Activated CD8-positive, alpha-beta memory T cell treated with anti-CD3 and anti-CD28 coated beads, Interleukin-2, amount 50 U/mL, for 4 hours (primary cell): Measurements from ENCODE around the gene RFESD.
A peak's percentile ranks its signal among the peaks of the same experiment; 100 is the strongest.

Experiments used
- DNase-seq: peaks from one replicate; pipeline ENCODE4 v3.0.0-alpha.2; 2020

The RFESD gene

DNA sequence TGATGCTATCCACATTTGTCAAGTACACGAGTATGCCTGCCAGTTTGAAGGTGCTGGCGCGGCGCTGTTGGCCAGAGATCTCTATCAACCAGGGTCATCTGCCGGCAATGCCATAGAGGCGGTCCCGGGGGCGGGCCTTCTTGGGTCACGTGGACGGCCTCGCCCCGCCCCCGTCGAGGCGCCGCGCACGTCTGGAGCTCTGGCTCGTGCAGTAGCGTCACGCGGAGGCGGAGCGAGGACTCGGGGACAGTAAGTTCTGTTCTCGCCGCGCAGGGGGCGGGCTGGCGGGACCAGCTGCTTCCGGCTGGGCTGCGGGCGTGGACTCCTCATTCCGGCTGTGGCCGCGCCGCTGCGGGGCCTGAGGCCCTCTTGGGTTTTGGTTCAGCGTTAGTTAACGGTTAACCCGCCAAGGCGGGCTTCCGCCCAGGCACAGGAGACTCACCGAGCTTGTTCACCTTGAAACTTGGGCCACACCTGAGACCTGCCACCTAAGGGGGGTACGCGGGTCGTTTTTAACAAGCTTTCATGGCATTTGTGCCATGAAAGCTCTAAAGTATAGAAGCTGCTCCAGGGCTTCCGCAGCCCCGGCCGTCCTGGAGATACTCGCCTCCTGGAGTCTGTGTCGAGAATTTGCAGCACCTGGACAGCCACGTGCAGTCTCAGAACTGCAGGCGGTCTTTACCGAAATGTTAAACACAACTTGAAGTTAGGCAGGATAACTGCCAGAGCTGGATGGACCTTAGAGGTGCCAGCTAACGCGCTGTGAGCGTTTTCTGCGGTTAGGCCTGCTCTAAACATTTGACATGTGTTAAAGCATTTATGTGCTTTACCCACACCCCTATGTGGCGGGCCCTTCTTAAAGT is at the start of gene RFESD:
Gene RFESD, plus strand, starts transcription at position 209 of the 863 bp plus-strand sequence. CDS start 5,495 bp downstream, outside the sequence.
- peak; percentile 95 for DNase-seq

DNA sequence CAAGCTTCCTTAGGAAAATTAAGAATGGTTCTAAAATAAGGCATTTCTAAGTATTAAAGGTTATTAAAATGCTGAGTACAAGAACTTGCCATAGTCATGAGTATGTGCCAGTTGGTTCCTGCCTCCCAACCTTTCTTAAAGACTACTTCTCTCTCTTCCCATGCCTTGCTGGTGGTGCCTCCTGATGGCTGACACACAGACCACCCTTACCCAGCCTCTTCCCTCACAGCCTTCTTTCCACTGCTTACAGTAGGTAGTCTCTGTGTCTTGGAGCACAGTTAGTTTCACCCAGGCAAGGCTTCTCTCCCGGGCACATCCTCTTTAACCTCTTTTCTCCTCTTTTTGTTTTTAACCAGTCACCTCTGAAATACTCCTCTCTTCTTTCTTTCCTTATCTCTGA is 47.3 kb upstream of the RFESD start:
- DNase-seq: no peak

DNA sequence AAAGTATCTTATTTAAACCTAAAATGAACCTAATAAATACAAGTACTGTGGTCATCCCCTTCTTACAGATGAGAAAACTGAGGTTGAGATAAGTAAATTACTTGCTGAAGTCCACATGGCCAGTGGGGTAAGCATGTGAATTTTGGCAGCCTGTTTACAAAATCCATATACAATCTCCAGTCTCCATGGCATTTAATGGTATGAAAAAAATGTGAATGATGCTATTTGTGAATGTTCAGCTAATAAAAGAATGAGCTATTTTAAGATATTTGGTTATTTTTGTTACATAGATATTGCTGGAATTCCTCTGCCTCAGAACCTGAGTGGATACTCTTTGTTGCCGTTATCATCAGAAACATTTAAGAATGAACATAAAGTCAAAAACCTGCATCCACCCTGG is 46.0 kb upstream of the RFESD start:
- DNase-seq: no peak

DNA sequence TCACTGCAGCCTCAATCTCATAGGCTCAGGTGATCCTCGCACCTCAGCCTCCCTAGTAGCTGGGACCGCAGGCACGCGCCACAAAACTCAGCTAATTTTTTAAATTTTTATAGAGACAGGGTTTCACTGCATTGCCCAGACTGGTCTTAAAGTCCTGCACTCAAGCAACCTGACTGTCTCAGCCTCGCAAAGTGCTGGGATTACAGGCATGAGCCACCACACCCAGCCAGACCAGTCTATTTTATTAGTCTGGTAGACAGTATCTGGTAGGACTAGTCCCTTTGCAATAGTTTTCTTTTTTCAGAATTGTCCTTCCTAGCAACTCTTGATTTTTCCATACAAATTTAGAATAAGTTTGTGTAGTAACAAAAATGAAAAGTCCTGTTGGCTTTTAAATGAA is 40.8 kb upstream of the RFESD start:
- no peak for DNase-seq

DNA sequence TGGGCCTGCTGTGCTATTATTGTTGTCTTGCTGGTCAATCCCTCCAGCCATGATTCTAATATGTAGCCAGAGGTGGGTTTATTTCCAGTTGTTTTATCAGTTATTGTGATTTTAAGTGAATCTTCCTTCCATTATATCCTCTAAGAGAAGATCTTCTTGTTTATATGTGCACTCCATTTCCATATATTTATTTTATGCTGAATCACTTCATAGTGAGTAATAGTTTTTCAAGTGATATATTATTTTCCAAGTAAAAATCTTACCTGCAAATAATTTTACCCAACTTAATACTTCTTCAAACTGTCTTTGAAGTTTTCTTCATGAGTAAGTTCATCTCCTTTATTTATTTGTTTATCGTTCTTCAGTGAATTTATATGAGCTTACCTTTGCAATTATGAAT is 40.2 kb upstream of the RFESD start:
- no peak for DNase-seq

DNA sequence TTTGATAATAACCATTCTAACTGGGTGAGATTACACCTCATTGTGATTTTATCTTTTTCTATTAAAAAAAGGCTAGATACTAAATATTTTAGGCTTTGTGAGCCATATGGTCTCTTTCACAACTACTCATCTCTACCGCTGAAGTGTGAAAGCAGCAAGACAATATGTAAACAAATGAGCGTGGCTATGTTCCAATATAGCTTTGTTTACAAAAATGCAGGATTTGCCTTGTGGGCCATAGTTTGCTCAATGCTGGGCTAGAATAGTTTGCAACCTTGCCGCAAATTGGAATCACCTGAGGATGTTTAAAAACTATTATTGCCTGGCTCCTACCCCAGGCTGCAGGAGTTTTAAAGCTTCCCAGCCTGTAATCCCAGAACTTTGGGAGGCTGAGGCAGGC is 36.9 kb upstream of the RFESD start:
- DNase-seq: no peak

DNA sequence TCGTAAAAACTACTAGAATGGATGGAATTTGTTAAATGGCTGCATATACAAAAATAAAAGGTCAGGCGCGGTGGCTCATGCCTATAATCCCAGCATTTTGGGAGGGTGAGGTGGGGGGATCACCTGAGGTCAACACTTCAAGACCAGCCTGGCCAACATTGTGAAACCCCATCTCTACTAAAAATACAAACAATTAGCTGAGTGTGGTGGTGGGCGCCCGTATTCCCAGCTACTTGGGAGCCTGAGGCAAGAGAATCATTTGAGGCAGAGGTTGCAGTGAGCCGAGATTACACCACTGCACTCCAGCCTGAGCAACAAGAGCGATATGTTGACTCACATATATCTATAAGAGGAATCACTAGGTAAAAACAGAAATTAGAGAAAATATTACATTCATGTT is 36.0 kb upstream of the RFESD start:
- no peak for DNase-seq

DNA sequence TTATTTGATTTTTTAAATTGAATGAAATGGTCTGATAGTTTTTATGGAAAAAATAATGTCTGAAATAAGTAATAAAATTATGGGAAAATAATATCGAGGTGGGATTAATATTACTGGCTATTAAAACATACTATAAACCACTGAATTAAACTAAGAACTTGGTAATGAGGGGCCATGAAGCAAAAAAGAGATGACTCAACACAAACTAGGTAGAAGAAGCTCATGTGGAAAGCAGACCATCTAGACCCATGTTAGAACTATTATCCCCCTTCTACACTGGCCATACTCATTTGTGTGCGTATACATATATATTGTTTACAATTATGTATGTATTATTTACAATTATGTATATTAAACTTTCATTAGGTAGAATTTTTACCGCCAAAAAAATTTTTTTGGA is 35.2 kb upstream of the RFESD start:
- DNase-seq: no peak

DNA sequence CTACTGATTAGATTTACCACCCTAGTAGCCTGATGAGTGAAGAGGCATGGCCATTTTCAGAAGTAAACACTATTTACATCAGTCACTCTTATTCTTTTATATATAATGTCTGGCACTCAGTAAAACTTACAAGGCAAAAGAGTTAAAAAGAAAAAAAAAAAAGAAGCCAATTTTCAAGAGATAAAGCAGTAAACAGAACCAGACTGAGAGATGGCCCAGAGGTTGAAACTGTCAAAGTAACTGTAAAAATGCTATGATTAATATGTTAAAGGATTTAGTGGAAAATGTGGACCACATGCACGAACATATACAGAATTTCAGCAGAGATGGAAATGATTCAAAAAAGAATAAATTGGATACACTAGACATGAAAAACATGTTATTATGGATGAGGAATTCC is 33.1 kb upstream of the RFESD start:
- DNase-seq: no peak

DNA sequence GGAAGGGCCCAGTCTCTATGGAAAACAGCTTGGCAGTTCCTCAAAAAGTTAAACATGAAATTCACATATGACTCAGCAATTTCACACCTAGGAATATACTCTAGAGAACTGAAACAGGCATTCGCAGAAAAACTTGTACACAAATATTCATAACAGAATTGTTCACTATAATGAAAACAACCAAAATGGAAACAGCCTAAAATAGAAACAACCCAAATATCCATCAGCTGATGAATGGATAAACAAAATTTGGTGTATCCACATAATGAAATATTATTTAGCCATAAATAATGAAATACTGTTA is 31.5 kb upstream of the RFESD start:
- DNase-seq: no peak

DNA sequence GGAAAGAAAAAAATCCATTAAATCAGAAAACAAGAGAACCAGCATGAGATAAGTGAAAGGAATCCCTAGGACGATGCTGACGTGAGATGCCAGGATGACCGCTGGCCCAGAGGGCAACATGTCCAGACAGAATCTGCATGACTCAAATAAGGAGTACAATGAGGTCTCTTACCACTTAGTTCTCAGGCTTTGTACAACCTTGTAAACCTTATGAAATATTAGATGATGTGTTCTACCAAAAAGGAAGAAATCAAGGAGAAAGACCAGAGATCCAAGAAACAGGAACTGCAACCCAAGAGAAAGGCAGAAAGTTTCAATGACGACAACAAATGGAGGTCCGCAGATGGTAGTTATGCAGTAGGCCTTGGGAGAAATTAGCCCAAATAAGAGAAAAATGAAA is 29.5 kb upstream of the RFESD start:
- no peak for DNase-seq

DNA sequence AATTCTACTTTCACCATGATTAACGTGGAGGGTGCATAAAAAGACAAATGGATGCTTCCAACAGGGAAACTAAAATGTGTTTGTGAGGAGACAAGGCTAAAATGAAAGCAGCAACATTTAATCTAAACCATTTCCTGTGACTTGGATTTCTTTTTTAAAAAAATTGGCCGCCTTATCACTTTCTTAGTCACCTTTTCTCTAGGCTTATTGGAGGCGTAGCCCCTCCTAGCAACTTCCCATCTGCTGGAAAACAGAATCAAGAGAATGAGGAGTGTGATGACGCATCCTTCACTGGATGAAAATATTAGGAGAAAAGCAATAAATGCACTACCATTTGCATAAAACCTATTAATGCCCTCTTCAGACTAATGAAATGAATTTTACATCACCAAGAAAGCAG is 27.5 kb upstream of the RFESD start:
- DNase-seq: no peak

DNA sequence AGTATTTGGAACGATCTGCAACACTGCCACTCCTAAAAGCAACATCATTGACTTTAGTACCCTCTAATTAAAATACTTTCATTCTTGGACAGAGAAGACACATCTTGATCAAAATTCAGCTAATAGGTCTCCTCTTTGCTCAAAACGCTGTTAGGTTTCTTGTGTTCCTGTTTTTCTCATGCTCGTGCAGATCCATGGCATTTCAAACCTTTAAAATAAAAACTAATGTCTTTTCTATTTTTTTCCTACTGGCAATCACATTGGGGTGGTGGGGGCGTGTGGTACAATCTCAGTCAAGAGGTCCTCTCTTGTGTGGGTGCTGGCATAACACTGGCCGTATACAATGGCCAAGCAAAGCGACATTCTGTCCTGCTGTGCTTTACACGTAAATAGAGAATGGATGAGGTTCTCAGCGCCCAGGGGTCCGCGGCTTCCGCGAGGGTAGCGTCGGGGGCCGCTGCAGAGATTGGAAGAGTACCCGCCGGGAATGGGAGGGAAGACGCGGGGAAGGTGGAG is 27.0 kb upstream of the RFESD start:
- DNase-seq: no peak

DNA sequence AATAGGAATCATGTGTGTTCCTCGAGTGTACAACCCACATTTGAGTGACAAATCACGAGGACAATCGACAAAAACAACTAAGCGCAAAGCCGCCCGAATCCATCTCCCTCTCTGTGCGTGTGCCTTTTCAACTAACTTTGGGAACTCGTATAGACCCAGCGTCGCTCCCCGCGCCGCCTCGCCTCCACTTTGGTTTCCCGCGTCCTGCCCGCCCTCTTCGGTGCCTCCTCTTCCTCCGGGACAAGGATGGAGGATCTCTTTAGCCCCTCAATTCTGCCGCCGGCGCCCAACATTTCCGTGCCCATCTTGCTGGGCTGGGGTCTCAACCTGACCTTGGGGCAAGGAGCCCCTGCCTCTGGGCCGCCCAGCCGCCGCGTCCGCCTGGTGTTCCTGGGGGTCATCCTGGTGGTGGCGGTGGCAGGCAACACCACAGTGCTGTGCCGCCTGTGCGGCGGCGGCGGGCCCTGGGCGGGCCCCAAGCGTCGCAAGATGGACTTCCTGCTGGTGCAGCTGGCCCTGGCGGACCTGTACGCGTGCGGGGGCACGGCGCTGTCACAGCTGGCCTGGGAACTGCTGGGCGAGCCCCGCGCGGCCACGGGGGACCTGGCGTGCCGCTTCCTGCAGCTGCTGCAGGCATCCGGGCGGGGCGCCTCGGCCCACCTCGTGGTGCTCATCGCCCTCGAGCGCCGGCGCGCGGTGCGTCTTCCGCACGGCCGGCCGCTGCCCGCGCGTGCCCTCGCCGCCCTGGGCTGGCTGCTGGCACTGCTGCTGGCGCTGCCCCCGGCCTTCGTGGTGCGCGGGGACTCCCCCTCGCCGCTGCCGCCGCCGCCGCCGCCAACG is 26.3 kb upstream of the RFESD start, which contains the start of gene GPR150:
Gene GPR150, plus strand, starts transcription at position 58 of the 840 bp plus-strand sequence. Its CDS starts 189 bp downstream, at position 247.
- peak; percentile 66 for DNase-seq

DNA sequence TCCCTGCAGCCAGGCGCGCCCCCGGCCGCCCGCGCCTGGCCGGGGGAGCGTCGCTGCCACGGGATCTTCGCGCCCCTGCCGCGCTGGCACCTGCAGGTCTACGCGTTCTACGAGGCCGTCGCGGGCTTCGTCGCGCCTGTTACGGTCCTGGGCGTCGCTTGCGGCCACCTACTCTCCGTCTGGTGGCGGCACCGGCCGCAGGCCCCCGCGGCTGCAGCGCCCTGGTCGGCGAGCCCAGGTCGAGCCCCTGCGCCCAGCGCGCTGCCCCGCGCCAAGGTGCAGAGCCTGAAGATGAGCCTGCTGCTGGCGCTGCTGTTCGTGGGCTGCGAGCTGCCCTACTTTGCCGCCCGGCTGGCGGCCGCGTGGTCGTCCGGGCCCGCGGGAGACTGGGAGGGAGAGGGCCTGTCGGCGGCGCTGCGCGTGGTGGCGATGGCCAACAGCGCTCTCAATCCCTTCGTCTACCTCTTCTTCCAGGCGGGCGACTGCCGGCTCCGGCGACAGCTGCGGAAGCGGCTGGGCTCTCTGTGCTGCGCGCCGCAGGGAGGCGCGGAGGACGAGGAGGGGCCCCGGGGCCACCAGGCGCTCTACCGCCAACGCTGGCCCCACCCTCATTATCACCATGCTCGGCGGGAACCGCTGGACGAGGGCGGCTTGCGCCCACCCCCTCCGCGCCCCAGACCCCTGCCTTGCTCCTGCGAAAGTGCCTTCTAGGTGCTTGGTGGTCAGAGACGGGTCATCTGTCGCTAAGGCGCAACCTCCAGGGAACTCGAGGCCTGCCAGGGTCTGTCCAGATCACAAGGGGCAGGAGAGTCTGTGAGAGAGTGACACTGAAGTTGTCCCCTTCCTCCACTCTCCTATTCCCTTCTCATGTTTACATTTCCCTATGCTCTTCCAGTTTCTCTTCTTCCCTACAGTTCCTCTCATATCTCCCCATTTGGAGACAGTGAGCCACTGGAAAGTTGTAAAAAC is 25.4 kb upstream of the RFESD start:
- peak; percentile 39 for DNase-seq

DNA sequence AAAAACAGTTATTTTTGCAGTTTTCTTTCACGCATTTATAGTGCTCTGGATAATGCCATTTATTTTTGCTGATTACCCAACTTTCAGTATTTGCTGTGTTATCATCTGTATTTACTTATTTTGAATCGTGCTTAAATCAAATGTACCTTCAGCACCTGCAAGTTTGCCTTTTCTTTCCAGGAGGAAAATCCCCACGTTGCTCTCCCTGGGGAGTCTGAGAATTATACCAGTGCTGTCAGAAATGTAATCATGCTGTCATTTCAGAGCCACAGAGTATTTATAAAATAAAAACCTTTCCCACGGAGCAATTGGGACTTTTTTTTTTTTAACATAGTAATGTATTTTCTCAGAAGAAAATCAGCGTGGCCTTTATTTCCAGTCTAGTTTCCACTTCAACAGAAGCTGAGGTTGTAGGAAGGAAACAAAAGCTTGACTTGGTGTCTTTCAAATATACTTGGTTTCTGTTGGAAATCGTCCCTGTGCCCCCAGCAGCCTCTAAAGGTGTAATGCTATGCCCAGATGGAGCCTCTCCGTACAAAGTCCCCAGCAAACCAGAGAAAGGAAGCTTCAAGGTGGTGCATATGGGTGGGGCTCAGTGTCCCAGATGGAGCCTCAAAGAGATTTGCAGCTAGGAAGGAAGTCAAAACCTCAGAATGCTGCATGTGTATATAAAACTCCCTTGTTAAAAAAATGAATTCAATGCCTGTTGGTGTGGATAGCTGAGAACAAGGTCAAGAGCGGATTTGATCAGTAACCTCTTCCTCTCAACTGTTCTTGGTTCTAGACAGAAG is 24.5 kb upstream of the RFESD start:
- DNase-seq: no peak

DNA sequence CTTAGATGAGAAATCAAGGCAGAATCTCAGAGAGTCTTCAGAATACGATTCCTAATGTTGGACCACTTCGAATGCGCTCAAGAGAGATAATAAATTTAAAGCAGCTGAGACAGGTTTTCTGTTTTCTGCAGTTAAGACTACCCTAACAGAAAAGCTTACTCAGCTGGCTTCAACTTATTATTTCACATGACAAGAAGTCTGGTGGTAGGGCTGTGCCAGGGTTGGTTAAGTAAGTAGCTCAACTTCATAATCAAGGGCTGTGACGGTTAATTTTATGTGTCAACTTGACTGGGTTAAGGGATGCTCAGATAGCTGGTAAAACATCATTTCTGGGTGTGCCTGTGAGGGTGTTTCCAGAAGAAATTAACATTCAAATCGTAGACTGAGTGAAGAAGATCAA is 22.9 kb upstream of the RFESD start:
- DNase-seq: no peak

DNA sequence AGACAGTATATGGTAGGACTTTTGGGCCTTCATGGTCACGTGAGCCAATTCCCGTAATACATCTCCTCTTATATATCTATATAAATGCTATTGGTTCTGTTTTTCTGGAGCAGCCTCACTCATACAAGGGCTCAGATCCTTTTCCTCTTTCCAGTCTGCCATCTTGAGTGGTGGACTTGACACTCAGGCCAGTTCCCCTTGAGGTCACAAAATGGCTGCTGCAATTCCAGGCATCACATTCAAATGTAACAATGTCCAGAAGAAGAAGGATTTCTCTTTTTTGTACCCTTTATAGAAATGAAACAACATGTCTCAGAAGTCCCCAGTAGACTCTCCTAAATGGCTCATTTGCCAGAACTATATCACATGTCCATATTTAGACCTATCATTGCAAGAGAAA is 22.2 kb upstream of the RFESD start:
- no peak for DNase-seq

DNA sequence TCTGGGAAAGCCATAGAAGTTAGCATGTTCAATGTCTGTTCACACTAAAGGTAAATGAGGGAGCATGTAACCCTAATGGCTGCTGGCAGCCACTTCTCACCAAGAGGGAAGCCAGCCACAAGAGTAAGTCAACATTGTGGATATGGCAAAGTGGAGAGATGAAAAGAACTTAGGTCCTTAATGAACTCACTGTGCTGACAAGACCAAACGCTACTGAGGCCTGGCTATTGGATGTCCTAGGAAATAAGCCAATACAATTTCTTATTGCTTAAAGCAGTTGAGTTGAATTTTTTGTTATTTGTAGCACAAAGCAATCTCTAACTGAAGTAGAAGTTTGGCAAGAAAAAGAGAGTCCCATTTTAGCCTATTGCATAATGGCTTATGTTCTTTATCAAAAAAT is 19.9 kb upstream of the RFESD start:
- DNase-seq: no peak

DNA sequence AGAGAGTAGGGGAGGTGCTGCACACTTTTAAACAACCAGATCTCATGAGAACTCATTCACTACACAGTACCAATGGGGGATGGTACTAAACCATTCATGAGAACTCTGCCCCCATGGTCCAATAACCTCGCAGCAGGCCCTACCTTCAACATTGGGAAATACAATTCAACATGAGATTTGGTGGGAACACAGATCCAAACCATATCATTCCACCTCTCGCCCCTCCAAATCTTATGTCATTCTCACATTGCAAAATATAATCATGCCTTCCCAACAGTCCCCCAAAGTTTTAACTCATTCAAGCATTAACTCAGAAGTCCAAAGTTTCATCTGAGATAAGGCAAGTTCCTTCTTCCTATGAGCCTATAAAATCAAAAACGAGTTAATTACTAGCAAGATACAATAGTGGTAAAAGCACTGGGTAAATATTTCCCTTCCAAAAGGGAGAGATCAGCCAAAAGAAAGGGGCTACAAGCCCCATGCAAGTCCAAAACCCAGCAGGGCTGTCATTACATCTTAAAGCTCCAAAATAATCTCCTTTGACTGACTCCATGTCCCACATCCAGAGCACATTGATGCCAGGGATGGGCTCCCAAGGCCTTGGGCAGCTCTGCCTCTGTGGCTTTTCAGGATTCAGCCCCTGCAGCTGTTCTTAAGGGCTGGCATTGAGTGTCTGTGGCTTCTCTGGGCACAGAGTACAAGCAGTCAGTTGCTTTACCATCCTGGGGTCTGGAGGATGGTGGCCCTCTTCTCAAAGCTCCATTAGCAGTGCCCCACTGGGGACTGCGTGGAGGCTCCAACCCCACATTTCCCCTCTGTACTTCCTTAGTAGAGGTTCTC is 18.4 kb upstream of the RFESD start:
- DNase-seq: no peak

DNA sequence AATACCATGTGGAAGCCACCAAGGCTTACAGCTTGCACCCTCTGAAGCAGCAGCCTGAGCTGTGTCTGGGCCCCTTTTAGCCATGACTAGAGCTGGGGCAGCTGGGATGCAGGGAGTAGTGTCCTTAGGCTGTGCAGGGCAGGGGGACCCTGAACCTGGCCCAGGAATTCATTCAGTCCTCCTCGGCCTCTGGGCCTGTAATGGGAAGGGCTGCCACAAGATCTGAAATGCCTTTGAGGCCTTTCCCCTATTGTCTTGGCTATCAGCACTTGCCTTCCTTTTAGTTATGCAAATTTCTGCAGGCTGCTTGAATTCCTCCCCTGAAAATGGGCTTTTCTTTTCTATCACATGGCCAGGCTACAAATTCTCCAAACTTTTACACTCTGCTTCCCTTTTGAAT is 17.6 kb upstream of the RFESD start:
- DNase-seq: no peak
